GM18870 (cell line): ENCODE results near the gene AUTS2.

Experiments
- ATAC-seq: cut with Tn5 transposase; IDR thresholded peaks from one replicate; pipeline ENCODE4 v1.9.1; 2021; ENCODE audit warnings: moderate library complexity; ENCODE audit not compliant: unreplicated experiment

The AUTS2 gene

DNA sequence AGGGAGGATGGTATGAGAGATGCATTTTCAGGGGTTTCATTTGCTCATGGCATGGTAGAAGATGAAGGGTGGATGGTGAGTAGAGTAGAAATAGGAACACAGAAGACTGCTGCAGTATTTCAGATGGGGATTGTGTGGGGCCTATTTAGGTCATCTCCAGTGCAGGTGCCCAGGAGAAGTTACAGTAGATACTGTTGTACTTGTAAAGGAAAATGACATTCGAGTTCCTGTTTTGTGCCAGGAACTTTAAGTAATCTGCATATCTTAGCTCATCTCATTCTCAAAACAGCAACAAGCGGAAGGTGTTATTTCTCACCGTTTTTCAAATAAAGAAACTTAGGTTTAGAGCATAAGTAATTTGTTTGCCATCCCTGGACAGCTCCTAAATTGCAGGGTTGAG, 156.2 kb downstream of the AUTS2 start:
- ATAC-seq: no peak

GRCh38 chr7:69756235-69756634, 158.0 kb downstream of the AUTS2 start:
- ATAC-seq: no peak

DNA sequence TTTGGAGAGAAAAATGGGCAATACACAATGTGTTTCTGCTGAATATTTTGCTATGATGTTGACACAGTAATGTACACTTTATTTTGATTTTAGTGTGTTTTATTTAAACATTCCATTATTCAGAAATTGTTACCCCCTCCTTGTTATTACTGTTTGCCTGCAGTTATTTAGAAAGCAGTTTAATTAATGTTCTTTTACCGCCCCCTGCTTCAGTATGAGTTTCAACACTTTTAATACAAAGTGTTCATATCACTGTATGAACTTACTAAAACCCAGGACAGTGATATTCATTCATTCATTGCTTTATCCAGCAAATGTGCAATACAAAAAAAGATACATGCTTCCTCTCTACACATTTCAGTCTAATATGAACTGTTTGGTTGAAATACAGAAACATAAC, 159.3 kb downstream of the AUTS2 start:
- ATAC-seq: no peak

DNA sequence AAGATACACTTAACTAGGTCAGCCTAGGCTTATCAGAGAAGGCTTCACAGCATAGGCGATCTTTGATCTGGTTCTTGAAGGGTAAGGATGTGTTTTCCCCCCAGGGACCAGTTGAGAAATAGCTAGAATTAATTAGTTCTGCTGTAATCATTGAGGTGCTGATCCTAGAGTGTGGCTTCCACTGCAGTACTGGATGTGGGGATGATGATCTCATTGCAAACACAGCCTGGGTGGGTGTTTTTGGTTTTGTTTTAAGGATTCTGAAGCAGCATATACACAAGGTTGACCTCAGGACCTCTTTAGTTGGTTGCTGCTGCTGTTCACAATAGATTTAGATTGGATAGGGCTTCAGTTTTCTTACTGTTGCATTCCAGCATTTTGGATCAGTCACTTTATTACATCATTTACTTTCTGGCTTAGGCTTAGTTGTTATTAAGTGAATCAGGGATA, 159.7 kb downstream of the AUTS2 start:
- ATAC-seq: peak; percentile 39

GRCh38 chr7:69759373-69759772, 161.1 kb downstream of the AUTS2 start:
- no peak for ATAC-seq

GRCh38 chr7:69761290-69761922, 163.1 kb downstream of the AUTS2 start:
- ATAC-seq: no peak

DNA sequence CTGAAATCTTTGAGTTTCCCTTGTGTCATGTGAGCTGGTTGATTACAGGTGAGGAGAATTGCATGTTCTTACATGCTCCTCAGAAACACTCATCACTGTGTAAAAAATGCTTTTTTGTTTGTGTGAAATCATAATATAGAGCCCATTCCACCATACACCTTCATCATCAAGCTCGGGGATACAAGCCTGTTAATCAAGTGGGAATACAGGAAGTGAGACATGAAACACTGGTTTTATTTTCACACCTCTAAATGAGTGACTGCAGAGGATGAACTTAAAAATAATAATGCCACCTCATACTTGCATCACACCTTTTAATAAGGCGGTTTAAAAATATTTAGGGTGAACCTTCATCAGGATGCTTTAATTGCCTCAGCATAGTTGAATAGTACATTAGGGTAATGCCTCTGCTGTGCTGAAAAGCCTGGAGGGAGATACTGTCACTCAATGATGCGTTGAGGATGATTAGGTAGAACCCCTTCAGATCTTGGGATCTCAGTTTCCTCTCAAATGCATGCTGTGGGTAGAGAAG, 164.6 kb downstream of the AUTS2 start:
- peak; percentile 69 for ATAC-seq

DNA sequence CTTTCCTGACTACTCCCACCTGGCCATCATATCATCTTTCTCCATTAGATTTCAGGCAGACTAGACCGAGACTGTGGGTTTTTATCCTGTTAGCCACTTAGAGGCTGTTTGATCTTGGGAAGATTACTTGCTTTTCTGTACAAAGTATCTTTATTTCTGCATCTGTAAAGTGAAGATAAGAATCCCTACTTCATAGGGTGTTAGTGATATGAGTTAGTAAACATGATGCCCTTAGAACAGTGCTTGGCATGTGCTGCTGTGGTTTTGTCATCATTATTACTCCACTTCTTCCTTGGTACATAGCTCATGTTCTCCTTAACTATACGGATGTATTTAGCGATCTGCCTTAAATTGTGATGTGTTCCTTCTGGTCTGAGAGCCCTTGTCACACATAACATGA, 165.2 kb downstream of the AUTS2 start:
- ATAC-seq: no peak

GRCh38 chr7:69764147-69764546, 165.9 kb downstream of the AUTS2 start:
- ATAC-seq: no peak

DNA sequence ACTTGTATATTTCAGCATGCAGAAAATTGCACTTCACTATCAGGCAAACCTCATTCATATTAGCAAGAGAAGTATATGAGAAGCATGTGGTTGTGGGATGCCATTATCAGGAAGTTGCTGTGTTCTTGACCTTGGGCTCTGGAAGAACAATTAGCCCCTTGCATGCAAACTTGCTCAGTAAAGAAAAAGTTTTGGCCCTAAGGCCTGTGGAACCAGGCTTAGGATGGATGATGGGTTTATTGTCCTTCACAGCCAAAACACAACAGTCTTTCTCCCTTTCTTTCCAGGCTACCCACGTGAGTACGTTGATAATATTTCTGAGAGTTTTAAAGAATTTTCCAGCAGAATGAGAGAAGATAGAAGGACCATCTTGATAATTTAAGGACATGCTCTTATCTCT, 166.4 kb downstream of the AUTS2 start:
- no peak for ATAC-seq

GRCh38 chr7:69765879-69766278, 167.6 kb downstream of the AUTS2 start:
- peak; percentile 41 for ATAC-seq

DNA sequence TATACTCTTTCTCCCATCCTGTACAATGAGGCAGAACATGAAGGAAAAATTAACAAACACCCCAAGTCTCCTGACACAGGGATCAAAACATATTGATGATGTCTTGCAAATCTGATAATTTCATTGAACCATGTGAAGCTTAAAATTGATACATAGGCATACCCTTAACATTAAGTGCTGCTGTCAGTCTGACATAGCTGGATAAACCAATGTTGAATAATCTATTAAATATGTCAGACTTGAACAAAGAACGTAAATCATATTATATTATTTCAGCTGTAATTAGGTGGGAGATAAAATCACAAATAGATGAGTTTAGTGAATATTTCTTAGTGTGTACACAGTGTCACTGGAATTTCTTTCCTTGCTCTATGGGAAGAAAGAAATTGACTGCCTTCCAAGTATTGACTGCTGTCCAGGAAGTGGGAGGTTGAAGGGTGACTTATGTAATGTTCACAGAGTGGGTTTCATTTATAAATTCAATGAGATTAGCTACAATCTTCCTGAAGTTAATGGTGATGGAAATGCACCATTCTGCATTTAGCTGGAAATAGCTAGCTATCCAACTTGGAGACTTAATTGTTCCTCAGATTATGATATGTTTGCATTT, 170.8 kb downstream of the AUTS2 start:
- no peak for ATAC-seq

DNA sequence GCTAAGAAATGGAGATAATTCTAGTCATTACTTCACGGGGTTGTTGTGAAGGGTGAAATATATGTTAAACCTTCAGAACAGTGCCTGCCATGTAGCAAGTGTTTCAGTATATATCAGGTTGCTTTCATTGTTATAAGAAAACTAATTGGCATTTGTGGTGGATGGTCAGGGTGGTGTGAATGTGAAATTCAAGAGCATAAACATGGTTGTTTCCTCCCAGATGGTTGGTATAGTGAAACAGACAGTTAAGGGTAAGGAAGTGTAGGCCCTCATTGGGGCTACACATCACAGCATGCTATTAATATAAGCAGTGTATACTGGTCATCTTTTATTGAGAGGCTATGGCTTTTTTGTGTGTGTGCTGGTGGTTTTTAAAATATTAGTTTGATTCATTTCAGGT, 171.6 kb downstream of the AUTS2 start:
- ATAC-seq: no peak

DNA sequence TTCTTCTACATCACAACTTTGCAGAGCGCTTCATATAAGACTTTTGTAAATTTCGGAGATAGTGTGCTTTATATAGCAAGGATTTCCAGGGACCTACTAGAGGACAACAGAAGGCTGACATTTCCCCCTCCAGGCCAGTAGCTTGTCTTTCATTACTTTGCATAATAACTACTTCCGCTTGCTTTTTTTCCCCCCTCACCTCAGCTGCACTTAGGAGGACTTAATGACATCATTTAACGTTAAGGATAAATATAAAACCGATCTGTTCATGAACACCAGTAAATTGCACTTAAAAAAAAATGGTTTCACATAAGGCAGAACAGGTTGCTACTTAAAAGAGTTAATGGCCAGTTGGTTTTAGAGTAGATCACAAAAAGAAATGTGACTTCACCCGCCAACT, 172.3 kb downstream of the AUTS2 start:
- no peak for ATAC-seq

GRCh38 chr7:69772718-69773436, 174.6 kb downstream of the AUTS2 start:
- ATAC-seq: no peak

DNA sequence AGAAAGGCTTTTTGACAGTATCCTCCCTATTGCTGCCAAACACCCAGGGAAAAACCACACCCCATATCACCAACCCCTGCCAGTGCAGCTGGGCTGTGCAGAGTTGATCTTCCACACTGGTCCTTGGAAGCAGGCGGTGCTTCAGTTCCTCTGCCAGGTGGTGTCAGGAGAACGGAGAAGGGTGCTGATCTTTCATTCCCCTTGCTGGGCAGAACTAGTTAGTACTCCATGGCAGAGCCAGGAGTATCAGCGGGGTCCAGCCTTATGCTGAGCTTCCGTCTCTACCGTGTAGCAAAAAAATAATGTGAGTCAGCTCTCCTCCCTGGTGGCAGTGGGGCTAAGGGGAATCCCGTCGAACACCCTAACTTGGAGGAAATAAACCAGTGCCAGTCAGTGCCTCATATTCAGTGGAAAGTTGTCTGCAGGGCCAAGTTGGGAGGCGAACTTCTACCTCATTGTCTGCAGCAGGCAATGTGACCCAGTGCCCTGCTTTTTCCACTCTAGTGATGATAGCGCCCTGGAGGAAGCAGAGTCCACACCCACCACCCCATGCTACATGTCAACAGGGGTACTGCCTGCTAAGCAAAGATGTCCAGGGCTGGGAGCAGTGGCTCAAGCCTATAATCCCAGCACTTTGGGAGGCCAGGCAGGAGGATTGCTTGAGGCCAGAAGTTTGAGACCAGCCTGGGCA, 175.4 kb downstream of the AUTS2 start:
- no peak for ATAC-seq

DNA sequence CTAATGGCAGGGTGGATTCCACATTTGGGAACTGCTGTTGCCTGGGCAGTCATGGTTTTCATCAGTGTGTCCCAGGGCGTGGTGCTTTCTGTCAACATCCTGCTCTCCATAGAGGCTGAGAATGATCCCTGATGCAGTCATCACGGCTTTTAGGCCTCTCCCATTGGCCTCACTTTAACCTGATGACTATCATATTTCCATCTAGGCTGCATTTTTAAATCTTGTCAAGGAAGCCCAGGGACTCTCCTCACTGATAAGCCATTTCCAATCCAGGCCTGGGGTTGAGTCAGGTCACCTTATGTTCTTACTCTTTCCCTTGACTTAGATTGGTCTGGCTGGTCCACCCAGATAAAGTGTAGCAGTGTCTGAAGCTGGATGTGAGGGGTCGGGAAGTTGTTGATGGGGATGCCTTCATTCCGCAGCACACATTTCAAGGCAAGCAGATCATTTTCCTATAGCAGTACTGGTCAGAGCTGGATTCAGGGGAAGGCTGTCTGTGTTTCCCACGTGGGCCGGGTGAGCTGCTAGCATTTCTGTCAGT, 177.0 kb downstream of the AUTS2 start:
- ATAC-seq: no peak

- no peak for ATAC-seq
Observed at GRCh38 chr7:69776611-69777010, 178.3 kb downstream of the AUTS2 start.

GRCh38 chr7:69778138-69778537, 179.9 kb downstream of the AUTS2 start:
- ATAC-seq: no peak

- no peak for ATAC-seq
Observed at GRCh38 chr7:69780379-69780778, 182.1 kb downstream of the AUTS2 start.

DNA sequence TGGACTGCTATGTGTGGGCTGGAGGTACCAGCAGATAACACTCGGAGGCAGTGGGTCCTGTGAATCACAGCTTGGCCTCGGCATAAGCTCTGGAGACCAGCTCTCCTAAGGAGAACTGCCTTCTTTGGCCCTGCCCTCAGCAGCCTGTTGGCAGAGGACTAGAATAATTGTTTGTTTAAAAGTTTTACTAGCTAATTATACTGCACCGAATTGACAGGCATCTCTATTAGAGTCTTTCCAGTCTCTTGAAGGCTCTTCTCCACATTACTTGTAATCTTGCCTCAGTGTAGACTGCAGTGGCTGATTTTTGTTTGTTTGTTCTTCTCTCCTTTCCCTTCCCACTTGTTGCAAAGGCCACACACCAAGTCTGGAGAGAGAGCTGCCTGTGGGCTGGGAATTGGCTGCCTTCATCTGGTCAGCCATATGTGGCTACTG, 183.2 kb downstream of the AUTS2 start:
- no peak for ATAC-seq
